Breast epithelium (tissue), 4 donors: ENCODE measurements around the gene ATG10. TPM values are rescaled to one million over a fixed set of nuclear protein-coding genes. Genes with fewer than 3 reads are reported as not detected.
"Not testable (repeated sequence)": the region's sequence is repeated elsewhere in the genome, so short reads cannot be mapped to it uniquely, and the experiment has no call there.

Experiments used
- DNase-seq, 2 donors: peaks; one replicate each; pipeline ENCODE4 v3.0.0-alpha.2; 2019; ENCODE audit warnings: low spot score in 2 of 2
- H3K27ac ChIP-seq, 2 donors: fragments of 200-600 bp; sonication (generic) in 1 of 2; one replicate each; pipeline ENCODE4 v1.5.1; 2016 to 2019; ENCODE audit warnings: mild to moderate bottlenecking in 1 of 2
- H3K27me3 ChIP-seq, 2 donors: fragments of 200-600 bp; sonication (generic) in 1 of 2; one replicate each; pipeline versions ENCODE4 v1.5.1 to v1.6.0; 2017 to 2019; ENCODE audit warnings: control low read depth in 1 of 2, mild to moderate bottlenecking in 1 of 2
- H3K36me3 ChIP-seq: fragments of 200-600 bp; one replicate; pipeline ENCODE4 v1.5.1; 2019
- H3K4me1 ChIP-seq, 2 donors: fragments of 200-600 bp; sonication (generic); one replicate each; pipeline ENCODE4 v1.5.1; 2016 to 2019; ENCODE audit warnings: control low read depth in 1 of 2
- H3K4me3 ChIP-seq, 3 donors: fragments of 200-600 bp; sonication (generic); 1 replicate in 2 of 3; 2 replicates in 1 of 3; pipeline ENCODE4 v1.5.1; 2016 to 2019; ENCODE audit warnings: mild to moderate bottlenecking in 3 of 3, moderate library complexity in 2 of 3
- H3K9me3 ChIP-seq, 2 donors: fragments of 200-600 bp; sonication (generic) in 1 of 2; one replicate each; pipeline ENCODE4 v1.5.1; 2016 to 2019; ENCODE audit warnings: control low read depth in 1 of 2
- CTCF ChIP-seq, 3 donors: fragments of 450-650 bp; IDR thresholded peaks; one replicate each; pipeline ENCODE4 v1.5.1; 2016 to 2017; ENCODE audit warnings: antibody characterized with exemption in 3 of 3, mild to moderate bottlenecking in 3 of 3, moderate library complexity in 3 of 3
- POLR2A ChIP-seq: fragments of 450-650 bp; IDR thresholded peaks from one replicate; pipeline ENCODE4 v1.6.1; 2016; ENCODE audit warnings: antibody characterized with exemption, mild to moderate bottlenecking, moderate library complexity
- POLR2AphosphoS5 ChIP-seq, 3 donors: sonication (generic); formaldehyde crosslinking; IDR thresholded peaks; one replicate each; pipeline ENCODE4 v1.6.1; 2017; ENCODE audit warnings: antibody characterized with exemption in 3 of 3
- intact Hi-C: fragments of 100-400 bp; cut with DNase I; formaldehyde crosslinking; loops from one replicate; pipeline ENCODE4 v1.15.1; 2023; ENCODE audit warnings: low total_unique reads
- total RNA-seq, 3 donors: library from RNA; depleted of rRNA; stranded (reverse); fragments of >200 nt; gene quantifications; one replicate each; pipeline ENCODE4 v1.1.0, GENCODE V29; 2016

Gene ATG10
- total RNA-seq, 3 donors from 2014 or later: 5.2 to 9.2 (median 6.6) TPM

- no peaks in the 10 kb centered on the region for H3K27me3 ChIP-seq
- intact Hi-C loops: no loop called here
- TF ChIP-seq POLR2AphosphoS5 (IDR thresholded peaks at IDR 0.05) (no peak), CTCF (IDR thresholded peaks at IDR 0.05) (no peak), POLR2A (no peak)
- H3K9me3 ChIP-seq: no peaks in the 10 kb centered on the region
- peak overlapping the region; percentile 30 to 43 for H3K27ac ChIP-seq
- no peaks in the 10 kb centered on the region for H3K4me1 ChIP-seq
- DNase-seq: peak in 1 of 2 donors; percentile 47
- H3K36me3 ChIP-seq: no peaks in the 10 kb centered on the region
- H3K4me3 ChIP-seq: no peak overlapping the region
Measured at GRCh38 chr5:82031220-82032119, 59.6 kb downstream of the ATG10 start.

- DNase-seq, H3K27ac ChIP-seq, H3K27me3 ChIP-seq, H3K36me3 ChIP-seq, H3K9me3 ChIP-seq, H3K4me3 ChIP-seq, H3K4me1 ChIP-seq, intact Hi-C loops: not testable (repeated sequence)
Measured at GRCh38 chr5:82042894-82043293, 71.1 kb downstream of the ATG10 start.

- Histone ChIP-seq H3K27me3 (no peaks in the 10 kb centered on the region), H3K4me3 (no peak overlapping the region), H3K36me3 (no peaks in the 10 kb centered on the region), H3K4me1 (no peaks in the 10 kb centered on the region), H3K27ac (no peak overlapping the region), H3K9me3 (peaks cover 0 to 6% of the 10 kb centered on the region in 2 donors)
- intact Hi-C loops: no loop called here
- DNase-seq: no peak
- TF ChIP-seq CTCF (IDR thresholded peaks at IDR 0.05): no peak
- no peak for TF ChIP-seq POLR2AphosphoS5 (IDR thresholded peaks at IDR 0.05)
- no peak for TF ChIP-seq POLR2A
Measured at GRCh38 chr5:82044010-82044409, 72.2 kb downstream of the ATG10 start.

- Histone ChIP-seq H3K4me3 (no peak overlapping the region), H3K9me3 (peaks cover 0 to 6% of the 10 kb centered on the region in 2 donors)
- TF ChIP-seq POLR2AphosphoS5 (IDR thresholded peaks at IDR 0.05) (no peak), CTCF (IDR thresholded peaks at IDR 0.05) (no peak)
Measured at GRCh38 chr5:82045554-82046275, 73.9 kb downstream of the ATG10 start.

GRCh38 chr5:82046276-82046647 lies 74.4 kb downstream of the ATG10 start:
- TF ChIP-seq CTCF (IDR thresholded peaks at IDR 0.05) (no peak), POLR2AphosphoS5 (IDR thresholded peaks at IDR 0.05) (no peak), POLR2A (no peak)
- Histone ChIP-seq H3K4me3 (no peak overlapping the region), H3K27ac (no peak overlapping the region), H3K4me1 (no peaks in the 10 kb centered on the region), H3K36me3 (no peaks in the 10 kb centered on the region), H3K9me3 (peaks cover 0 to 6% of the 10 kb centered on the region in 2 donors), H3K27me3 (no peaks in the 10 kb centered on the region)
- intact Hi-C loops: no loop called here
- DNase-seq: no peak

More at GRCh38 chr5:82045554-82046275, 73.9 kb downstream of the ATG10 start:
- Histone ChIP-seq H3K36me3 (no peaks in the 10 kb centered on the region), H3K27me3 (no peaks in the 10 kb centered on the region), H3K4me1 (no peaks in the 10 kb centered on the region), H3K27ac (peak overlapping the region; percentile 11 to 56)
- no peak for DNase-seq
- intact Hi-C loops: no loop called here
